GM21423 (cell line): Measurements from ENCODE around the gene PLAAT4.
"Not testable (repeated sequence)": the region's sequence is repeated elsewhere in the genome, so short reads cannot be mapped to it uniquely, and the experiment has no call there.

Experiments used
- ATAC-seq: cut with Tn5 transposase; IDR thresholded peaks from one replicate; pipeline ENCODE4 v1.9.1; 2021; ENCODE audit warnings: mild to moderate bottlenecking, moderate library complexity; ENCODE audit not compliant: unreplicated experiment

PLAAT4 gene

DNA sequence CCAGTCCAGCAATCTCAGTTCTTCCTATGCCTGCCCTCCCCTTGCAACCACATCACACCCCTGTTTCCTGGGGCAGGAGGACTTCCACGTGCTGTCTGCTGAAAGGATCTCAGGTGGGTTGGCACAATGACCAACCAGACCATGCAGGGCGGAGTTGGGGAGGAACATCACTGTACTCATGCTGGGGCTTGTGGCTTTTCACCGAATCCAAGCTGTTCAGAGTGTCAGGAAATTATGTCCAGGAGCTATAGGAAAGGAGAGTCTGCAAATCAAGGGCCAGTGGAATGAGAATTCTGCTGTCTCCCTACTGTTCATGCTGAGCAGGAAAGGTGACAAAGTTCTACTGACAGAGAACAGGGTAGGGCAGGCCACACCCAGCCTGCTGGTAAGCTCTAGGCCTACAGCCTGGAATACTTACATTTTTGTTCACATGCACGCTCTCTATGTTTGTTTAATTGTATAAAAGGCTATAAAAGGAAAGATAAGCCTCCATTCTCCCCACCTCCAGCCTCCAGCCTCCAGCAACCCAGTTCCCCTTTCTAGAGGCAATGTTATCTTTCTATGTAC is 28.3 kb downstream of the PLAAT4 start:
- ATAC-seq = no peak

DNA sequence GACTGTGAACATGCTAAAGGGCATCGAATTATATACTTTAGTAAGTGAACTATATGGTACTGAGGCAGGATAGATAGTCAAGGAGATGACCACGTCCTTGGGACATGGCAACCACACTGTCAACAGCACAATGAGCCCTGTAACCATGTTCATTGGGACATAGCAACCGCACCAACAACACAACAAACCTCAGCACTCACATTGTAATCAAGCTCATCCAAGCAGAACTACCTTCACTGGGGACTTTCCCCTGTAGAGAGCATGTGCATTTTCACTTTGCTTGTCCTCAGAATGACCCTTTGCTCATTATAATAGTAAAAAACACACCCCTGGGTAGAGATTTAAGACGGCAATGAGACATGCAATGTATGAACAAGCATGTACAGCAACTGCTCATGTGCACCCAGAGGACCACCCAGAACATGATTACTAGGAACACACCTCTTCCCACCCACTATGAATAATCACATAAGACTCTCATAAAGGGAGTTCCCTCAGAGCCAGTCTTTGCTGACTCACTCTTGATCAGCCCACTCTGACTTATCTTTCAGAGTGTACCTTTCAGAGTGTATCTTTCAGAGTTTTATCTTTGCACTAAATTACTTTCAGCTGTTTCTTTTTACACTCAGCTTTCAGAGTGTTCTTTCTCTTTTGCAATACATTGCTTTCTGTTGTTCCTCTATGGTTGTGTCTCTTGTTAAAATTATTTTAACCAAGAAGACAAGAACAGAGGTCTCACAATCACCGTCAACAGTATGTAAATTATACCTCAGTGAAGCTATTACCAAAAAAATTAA is 30.6 kb downstream of the PLAAT4 start:
- peak; percentile 80 for ATAC-seq

DNA sequence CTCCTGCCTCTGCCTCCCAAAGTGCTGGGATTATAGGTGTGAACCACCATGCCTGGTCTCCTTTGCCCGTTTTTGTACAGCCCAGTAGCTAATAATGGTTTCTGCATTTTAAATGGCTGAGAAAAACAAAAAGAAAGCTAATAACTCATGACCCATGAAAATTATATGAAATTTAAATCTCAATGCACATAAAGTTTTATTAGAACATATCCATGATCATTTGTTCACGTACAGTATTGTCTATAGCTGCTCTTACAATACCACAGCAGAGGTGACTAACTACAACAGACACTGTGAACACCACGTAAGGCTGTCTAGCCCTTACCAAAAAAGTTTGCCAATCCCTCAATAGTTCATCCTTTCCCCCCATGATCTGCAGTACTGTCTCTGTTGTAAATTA is 33.0 kb downstream of the PLAAT4 start:
- no peak for ATAC-seq

DNA sequence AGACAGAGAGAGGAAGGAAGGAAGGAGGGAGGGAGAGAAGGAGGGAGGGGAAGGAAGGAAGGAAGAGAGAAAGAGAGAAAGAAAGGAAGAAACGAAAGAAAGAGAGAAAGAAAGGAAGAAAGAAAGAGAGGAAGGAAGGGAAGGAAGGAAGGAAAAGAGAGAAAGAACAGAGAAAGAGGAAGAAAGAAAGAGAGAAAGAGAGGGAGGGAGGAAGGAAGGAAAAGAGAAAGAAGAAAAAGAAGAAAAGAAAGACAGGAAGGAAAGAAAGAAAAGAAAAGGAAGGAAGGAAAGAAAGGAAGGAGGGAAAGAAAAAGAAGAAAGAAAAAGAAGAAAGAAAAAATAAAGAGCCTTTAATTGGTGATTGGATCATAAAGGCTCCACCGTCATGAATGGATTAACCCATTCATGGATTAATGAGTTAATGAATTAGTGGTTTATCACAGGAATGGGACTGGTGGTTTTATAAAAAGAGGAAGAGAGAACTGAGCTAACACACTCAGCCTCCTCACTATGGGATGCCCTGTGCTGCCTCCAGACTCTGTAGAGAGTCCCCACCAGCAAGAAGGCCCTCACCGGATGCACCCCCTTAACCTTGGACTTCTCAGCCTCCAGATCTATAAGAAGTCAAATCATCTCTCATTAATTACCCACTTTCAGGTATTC is 35.5 kb downstream of the PLAAT4 start:
- peak; percentile 44 for ATAC-seq

DNA sequence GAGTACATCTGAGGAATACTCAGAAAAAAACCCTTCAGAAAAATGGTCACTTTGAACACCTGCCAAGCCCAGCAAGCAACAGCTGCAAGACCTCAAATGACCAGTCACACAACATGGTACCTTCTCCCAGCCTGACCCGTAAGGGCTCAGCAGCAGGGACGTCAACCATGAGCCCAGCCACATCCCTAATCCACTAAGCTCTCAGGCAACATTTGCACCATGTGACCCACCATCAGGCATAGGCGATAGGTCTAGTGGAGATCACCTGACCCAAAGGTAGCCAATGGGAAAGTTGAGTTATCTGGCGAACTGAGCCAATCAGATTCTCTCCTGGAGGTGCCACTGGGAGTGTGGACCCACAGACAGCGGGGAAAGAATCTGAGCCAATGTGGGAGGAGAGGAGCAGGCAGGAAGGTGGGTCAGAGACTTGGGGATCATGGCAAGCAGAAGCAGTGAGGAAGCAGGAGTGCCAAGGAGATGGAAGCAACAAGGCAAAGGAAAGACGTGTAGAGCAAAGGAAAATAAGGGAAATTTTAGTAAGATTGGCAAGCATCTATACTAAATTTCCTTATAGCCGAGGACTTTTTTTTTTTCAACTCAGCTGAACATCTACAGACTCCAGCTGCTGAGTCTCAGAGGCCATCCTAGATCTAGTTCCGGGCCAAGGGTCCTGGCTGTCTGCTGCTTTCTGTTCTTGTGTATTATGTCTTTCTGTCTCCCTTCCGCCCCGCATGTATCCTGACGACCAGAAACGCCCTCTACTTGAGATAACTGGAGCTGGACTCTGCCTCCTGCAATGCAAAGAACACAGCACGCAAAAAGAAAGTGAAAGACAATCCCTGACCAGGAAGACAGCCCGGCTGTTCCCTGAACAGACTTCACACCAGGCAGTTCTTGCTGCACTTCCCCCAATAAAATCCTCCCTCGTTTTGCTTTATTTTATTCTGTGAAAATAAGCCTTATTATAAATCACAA is 37.6 kb downstream of the PLAAT4 start:
- ATAC-seq = no peak

DNA sequence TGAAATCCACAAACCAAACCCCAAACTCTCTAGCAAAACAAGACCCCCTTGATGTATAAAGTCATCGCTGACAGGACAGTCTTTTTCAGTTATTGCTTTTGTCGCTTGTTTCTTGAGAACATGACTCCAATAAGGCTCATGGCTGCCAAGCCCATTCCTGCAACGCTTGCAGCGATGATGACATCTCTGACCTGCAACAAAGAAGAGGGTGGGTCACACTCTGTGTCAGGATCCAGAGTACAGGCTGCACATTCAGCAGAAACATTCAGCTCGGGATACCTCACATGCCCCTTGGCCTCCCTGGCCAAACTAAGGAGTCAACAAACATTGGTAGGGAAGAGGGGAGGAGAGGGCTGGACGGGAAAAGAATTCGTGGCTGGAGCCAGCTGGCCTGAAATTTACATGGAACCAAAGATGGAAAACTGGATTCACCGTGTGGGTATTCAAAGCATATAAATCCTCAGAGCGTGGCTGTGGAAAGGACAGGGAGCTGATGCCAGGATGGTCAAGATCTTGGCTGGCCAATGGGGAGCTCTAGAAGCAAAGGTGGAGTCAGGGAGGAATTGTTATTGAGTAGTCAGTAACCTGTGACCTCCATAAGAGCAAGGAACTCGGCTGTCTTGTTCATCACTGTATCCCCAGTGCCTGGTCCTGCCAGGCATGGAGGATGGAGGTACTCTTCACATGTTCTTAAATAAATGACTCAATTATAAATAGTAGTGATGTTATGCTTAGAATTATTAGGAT is 38.4 kb downstream of the PLAAT4 start:
- no peak for ATAC-seq

DNA sequence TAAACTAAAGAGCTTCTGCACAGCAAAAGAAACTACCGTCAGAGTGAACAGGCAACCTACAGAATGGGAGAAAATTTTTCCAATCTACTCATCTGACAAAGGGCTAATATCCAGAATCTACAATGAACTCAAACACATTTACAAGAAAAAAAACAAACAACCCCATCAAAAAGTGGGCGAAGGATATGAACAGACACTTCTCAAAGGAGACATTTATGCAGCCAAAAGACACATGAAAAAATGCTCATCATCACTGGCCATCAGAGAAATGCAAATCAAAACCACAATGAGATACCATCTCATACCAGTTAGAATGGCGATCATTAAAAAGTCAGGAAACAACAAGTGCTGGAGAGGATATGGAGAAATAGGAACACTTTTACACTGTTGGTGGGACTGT is 42.3 kb downstream of the PLAAT4 start:
- not testable (repeated sequence) for ATAC-seq

DNA sequence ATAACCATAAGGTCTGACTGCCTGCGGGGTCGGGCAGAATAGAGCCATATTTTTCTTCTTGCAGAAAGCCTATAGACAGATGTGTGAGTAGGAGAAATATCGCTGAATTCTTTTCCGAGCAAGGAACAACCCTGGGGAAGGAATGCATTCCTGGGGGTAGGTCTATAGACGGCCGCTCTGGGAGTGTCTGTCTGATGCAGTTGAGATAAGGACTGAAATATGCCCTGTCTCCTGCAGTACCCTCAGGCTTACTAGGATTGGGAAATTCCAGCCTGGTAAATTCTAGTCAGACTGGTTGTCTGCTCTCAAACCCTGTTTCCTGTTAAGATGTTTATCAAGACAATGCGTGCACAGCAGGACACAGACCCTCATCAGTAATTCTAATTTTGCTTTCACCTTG is 44.6 kb downstream of the PLAAT4 start:
- not testable (repeated sequence) for ATAC-seq

DNA sequence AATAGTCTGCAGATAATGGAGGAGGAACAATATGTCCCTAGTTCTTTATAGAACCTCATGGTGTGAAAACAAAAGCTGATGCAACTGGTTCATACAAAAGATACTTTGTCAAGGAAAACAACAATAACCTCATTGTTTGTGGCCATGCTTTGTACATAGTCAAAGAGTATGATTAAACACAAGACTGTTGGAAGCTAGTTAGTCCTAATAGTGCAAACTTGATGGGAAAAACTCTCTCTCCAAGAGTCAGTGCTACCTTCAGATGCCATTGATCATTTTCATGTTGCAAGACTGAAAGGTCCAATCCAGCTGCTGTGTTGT is 46.7 kb downstream of the PLAAT4 start:
- ATAC-seq = no peak

DNA sequence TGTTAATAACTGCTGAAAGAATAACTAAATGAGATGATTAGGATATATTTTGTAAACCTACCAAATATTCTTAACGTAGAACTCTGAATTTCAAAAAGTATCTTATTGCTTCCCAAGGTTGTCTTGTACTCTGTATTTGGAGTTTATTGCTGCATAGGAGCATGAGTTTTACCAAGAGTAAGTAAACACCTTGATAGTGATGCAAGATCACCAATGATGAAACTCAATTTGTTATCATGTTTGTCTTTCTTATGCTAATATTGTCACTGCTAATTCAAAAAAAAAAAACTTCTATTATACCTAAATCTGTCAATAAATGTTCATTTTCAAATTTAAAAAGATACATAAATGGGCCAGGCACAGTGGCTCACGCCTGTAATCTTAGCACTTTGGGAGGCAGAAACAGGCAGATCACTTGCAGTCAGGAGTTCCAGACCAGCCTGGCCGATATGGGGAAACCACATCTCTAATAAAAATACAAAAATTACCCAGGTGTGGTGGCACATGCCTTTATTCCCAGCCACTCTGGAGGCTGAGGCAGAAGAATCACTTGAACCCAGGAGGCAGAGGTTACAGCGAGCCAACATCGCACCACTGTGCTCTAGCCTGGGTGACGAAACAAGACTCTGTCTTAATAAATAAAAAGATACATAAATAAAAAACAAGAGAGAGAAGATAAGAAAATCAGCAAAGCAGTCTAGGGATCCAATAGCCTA is 50.0 kb downstream of the PLAAT4 start:
- no peak for ATAC-seq

DNA sequence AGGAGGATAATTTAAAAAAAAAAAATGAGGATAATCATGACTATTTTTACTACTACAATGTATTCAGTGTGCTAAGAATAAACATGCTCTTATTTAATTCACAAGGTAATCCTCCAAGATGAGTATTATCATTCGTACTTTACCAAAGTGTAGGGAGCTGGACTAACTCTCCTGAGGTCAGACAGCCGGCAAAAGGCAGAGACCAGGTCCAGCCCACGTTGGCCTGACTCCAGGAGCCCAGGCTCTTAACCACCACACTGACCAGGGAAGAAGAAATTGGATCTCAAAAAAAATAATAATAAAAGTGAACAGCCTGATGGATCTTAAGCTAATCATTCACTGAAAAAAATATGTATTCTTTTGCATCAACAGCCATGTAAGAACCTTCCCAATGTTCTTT is 52.4 kb downstream of the PLAAT4 start:
- ATAC-seq = no peak

DNA sequence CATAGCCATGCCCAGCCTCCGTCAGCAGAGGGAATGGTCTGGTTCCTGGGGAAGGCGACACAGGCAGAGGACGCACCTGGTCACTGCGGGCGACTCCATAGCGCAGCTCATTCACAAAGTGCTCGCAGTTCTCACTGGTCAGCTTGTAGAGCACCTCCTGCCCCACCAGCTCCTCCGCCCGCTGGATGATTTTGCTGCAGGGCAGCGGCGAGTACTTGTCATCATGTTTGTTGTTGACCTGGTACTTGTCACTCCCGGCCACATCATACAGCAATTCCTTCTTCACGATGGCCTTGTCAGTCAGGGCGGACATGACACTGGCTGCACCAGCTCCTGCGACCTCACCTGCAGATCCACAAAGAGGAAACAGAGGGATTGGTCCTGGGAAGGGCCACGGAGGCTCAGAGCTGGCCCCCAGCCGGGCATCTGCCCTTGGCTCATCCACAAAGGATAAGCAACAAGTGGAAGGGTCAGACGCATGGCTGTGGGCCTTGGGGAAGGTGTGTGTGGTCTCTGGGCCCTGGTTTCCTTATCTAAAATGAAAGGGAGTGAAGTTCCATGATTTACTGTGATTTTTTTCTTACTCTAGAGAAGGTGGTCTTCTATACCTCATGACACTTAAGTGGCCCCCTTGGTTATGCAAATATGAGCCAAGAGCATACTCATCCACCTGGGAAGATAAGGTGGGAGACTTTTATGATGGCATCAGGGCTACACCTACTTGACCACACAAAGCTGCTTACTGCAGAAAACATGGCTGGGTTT is 53.6 kb downstream of the PLAAT4 start:
- ATAC-seq = no peak

DNA sequence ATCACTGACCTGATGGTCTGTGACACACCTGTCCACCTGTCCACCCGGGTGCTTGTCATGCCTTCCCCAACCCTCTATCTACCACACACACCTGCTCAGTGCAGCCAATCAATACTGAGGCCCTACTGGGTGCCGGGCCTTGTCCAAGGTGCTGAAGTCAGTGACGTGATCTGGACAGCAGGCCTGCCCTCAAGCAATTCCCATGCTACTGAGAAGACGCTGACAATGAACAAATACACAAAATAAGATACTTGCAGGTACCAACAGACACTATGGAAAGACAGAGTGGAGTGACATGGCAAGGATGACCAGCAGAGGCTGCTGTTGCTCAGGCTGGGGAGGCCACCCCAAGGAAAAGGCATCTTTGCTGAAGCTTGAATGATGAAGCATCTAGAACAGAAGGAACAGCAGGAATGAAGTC is 56.4 kb downstream of the PLAAT4 start:
- ATAC-seq = no peak

DNA sequence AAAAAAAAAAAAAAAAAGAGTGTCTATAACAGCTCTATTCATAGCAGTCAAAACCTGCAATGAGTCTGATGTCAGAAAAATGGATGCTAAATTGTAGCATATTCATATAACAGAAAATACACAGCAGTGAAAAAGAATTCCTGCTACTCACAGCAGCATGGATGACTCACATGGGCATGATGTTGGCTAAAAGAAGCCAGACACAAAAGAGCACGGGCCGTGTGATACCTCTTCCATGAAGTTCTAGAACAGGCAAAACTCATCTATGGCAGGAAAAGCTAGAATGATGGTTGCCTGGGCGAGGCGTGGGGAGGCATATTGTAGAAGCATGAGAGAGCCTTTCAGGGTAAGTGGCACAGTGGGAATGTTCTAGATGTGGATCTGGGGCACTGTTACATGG is 58.7 kb downstream of the PLAAT4 start:
- no peak for ATAC-seq
